PC-3 (cell line): ENCODE data around the gene SLC25A25.
"Not testable (repeated sequence)": the region's sequence is repeated elsewhere in the genome, so short reads cannot be mapped to it uniquely, and the experiment has no call there.

ENCODE experiments used
- CTCF ChIP-seq: fragments of 300-600 bp; sonication (generic); conservative IDR thresholded peaks from 2 replicates; pipeline ENCODE4 v1.5.1; 2017; ENCODE audit warnings: antibody characterized with exemption, low read depth, mild to moderate bottlenecking, low read length
- EZH2 ChIP-seq: fragments of 300-600 bp; sonication (generic); IDR thresholded peaks from one replicate; pipeline ENCODE4 v1.6.1; 2017; ENCODE audit warnings: antibody characterized with exemption, mild to moderate bottlenecking, low read length; ENCODE audit not compliant: unreplicated experiment

- TF ChIP-seq EZH2, CTCF: not testable (repeated sequence)
Observed at GRCh38 chr9:128071475-128071874, 3.4 kb downstream of the SLC25A25 start.
